ENCODE measurements around the gene EMC10. TPM values are rescaled to one million over a fixed set of nuclear protein-coding genes. Genes with fewer than 3 reads are reported as not detected.
A peak's percentile ranks its signal among the peaks of the same experiment; 100 is the strongest.
"Not testable (repeated sequence)": the region's sequence is repeated elsewhere in the genome, so short reads cannot be mapped to it uniquely, and the experiment has no call there.

The EMC10 gene
- polyA plus RNA-seq (ENCODE audit: insufficient read length in 4 of 4): 100 to 1,000 TPM; 115 to 189 (median 133) TPM

GRCh38 chr19:50476224-50476906, at the start of gene EMC10, which contains the start of gene GARIN5A:
Gene EMC10 (plus strand): TSS chr19:50476507. CDS start chr19:50476545, 38 bp downstream.
Gene GARIN5A (minus strand): TSS chr19:50476848. CDS start chr19:50476388, 460 bp downstream.
- DNase-seq (ENCODE audit: low read depth in 4 of 4, low spot score in 3 of 4): peak; percentile 85 to 89 (median 88)

DNA sequence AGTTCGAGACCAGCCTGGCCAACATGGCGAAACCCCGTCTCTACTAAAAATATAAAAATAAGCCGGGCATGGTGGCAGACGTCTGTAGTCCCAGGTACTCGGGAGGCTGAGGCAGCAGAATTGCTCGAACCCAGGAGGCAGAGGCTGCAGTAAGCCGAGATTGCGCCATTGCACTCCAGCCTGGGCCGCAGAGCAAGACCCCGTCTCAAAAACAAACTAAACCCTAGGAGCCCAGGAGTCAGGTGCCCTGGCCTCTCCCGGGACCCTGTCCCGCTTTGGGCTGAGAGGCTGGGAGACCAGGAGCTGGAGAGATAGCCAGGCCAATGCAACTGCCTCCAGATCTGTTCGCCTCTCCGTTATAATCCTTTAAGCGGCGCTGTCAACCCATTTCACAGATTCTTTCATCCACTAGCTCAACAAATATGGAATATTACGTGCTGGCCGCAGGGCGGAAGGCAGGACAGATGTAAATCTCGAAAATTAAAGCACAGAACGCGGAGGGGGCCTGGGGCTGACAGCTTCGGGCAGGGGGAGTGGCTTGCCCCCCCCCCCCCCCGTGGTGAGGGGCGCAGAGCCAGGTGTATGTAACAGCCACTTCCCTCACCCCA, 48.9 kb upstream of the EMC10 start:
- DNase-seq (ENCODE audit: low read depth in 4 of 4, low spot score in 3 of 4): no peak

DNA sequence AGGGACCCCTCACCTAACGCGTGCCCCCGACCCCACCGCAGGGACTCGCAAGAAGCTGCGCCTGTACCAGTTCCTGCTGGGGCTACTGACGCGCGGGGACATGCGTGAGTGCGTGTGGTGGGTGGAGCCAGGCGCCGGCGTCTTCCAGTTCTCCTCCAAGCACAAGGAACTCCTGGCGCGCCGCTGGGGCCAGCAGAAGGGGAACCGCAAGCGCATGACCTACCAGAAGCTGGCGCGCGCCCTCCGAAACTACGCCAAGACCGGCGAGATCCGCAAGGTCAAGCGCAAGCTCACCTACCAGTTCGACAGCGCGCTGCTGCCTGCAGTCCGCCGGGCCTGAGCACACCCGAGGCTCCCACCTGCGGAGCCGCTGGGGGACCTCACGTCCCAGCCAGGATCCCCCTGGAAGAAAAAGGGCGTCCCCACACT, 48.3 kb upstream of the EMC10 start:
- DNase-seq (ENCODE audit: low read depth in 4 of 4, low spot score in 3 of 4): peak; percentile 63 to 82 (median 76)

DNA sequence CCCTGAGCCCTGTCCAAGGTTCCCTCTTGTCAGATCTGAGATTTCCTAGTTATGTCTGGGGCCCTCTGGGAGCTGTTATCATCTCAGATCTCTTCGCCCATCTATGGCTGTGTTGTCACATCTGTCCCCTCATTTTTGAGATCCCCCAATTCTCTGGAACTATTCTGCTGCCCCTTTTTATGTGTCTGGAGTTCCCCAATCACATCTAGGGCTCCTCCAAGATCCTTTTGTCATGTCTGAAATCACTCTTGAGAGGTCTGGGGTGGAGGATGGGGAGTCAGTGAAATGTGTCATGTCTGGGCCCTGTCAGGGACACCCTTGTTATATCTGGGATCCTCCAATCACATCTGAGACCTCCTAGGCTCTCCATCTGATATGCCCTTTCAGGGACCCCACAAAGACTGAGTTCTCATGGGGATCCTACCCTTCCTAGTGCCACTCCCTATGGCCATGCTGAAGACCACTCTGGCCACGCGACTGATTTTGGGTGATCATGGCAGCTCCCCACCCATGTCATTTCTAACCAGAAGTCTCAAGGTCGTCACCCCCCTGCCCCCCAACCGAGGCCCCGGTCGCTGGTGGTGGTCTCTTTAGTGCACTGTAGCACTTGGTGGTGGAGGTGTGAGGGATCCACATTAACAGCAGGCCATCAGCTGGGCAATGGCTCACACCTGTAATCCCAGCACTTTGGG, 47.4 kb upstream of the EMC10 start:
- DNase-seq (ENCODE audit: low read depth in 4 of 4, low spot score in 3 of 4): no peak

DNA sequence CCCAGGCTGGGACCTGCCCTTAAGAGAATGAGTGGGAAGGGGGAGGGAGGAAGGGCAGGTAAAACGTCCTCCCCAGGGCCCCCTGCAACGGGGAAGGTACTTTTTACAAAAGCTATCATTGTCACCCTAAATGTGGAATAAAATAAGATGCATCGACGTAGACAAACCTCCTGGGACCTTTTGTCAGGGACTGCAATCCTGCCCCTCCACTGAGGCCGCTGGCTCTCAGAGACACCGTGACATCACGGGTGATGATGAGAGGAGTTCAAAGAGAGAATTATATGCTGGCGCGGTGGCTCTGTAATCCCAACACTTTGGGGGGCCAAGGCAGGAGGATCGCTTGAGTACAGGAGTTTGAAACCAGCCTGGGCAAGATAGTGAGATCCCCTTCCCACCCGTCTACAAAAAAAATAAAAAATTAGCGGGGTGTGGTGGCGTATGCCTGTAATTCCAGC, 45.4 kb upstream of the EMC10 start:
- no peak for DNase-seq (ENCODE audit: low read depth in 4 of 4, low spot score in 3 of 4)

DNA sequence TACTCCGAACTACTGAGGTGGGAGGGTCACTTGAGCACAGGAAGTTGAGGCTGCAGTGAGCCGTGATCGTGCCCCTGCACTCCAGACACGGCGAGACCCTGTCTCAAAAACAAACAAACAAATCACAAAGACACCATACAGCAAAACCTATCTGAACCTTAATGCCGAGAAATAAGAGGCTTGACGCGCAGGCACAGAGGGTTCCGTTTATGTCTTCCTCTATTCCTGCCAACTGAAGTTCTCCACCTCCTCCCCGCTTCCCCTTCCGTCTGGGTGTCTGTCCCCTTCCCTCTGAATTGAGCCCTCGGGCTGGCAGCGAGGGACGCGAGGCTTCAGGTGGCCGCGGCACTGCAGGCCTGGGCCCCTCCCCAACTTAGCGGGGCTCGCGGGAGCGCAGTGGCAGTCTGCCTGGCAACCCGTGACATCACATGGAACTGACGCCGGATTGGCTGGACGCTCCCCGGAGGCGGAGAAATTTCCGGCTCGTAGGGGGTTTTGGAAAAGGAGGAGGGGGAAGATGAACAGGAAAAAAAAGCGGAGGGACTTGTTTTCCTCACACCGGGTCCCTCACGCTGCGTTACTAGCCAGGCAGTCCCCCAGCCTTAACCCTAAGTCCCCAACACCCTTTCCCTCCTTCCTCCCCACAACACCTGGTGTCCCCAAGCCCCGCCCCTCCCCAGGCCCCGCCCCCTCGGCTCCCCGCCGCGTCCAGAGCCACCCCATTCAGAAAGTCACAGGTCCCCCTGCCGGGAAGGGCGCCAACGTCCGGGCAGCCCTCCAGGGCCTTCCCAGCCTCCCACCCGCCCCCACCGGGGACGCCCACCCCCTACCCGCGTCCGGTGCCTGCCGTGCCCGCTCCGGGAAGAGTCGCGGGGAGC, 44.7 kb upstream of the EMC10 start:
- peak; percentile 72 to 93 (median 77) for DNase-seq (ENCODE audit: low read depth in 4 of 4, low spot score in 3 of 4)

DNA sequence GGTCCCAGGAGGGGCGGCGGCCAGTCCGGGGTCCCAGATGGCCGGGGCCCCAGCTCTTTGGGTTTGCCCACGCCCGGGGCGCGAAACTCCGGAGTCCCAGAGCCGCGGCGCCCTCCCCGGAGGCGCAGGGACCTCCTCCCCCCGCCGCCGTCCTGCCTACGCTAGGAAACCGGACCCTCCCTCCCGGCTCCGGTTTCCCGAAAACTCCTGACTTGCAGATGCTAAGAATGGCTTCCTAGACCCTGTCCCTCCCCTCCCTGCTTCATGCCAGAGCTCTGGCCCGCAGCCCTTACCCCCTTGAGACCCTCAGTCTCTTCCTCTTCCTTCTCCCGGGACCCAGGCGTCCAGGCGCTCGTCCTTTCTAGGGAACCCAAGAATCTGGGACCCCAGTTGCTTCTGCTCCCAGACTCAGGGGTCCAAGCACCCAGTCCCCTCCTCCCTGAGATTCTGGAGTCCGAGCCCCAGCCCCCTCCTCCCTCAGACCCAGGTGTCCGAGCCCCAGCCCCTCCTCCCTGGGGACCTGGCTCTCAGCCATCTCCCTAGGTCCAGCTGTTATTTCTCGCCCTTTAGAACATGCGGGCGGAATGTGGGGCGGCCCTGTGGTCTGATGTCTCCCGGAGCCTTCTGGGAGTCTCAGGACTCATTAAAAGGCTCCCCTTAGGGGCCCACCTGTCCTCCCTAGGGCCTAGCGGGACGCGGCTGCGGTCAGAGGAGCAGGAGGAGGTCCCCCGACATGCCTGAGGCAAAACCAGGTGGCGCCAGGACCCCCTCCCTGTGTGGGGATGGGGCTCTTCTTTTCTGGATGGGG, 43.9 kb upstream of the EMC10 start, which contains the start of gene MYBPC2:
TSS of gene MYBPC2 (plus strand) at position 672 of the 808 bp plus-strand sequence. CDS start at position 734, 62 bp downstream.
- DNase-seq (ENCODE audit: low read depth in 4 of 4, low spot score in 3 of 4): peak in 2 of 4 donors; percentile 26 to 30

GRCh38 chr19:50433201-50434180, 42.8 kb upstream of the EMC10 start:
- no peak for DNase-seq (ENCODE audit: low read depth in 4 of 4, low spot score in 3 of 4)

- no peak for DNase-seq (ENCODE audit: low read depth in 4 of 4, low spot score in 3 of 4)
Observed at GRCh38 chr19:50434525-50434924, 41.8 kb upstream of the EMC10 start.

DNA sequence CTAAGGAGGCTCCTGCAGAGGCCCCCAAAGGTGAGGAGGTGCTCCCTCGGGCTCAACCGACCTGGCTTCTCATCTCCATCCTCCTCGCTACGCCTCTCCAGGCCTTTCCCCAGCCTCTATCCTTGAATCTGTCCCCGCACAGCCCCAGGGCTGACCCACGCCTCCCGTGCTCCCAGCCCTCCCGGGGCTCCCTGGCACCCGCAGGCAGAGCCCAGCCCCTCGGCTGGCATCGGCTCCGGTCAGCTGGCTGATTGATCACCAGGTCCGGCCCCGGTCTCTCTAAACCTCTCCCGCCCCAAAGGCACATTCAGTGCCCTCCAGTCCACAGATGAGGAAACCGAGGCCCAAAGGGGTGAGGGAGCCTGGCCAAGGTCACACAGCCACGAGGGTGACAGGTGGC, 41.1 kb upstream of the EMC10 start:
- DNase-seq (ENCODE audit: low read depth in 4 of 4, low spot score in 3 of 4): no peak

DNA sequence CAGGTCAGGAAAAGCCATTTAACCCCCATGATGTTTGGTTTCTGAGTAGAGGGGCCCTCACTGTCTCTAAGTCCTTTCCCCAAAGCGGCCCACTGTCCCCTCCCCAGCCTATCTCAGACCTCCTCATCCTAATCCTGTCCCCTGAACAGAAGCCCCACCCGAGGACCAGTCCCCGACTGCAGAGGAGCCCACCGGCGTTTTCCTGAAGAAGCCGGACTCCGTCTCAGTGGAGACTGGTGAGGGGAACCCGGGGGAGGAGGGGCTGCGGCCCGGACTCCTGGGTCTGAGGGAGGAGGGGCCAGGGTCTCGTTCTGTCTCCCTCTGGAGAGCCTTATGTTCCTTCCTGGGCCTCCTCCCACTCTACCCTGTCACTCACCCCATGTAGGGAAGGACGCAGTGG, 40.7 kb upstream of the EMC10 start:
- no peak for DNase-seq (ENCODE audit: low read depth in 4 of 4, low spot score in 3 of 4)

DNA sequence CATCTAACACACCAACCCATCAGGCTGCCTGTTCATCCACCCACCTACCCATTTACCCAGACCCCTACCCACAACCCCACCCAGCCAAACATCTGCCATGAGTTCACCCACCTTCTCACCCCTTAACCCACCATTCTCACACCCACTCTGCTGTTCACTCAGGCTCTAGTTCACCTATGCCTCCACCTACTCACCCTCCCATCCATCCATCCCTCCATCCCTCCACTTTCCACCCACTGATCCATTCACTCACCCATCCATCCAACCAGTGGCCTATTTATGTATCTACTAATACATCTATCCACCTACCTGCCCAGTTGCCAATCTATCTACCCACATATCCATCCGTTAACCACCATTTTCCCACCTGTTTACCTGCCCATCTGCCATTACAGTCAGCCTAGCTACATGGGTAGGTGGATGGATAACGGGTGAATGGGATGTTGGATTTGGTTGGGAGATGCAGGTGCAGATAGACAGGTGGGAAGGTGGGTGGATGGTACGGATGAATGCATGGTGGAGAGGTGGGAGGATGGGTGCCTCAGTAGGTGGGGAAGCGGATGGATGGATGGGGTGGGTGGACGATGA, 38.4 kb upstream of the EMC10 start:
- no peak for DNase-seq (ENCODE audit: low read depth in 4 of 4, low spot score in 3 of 4)

DNA sequence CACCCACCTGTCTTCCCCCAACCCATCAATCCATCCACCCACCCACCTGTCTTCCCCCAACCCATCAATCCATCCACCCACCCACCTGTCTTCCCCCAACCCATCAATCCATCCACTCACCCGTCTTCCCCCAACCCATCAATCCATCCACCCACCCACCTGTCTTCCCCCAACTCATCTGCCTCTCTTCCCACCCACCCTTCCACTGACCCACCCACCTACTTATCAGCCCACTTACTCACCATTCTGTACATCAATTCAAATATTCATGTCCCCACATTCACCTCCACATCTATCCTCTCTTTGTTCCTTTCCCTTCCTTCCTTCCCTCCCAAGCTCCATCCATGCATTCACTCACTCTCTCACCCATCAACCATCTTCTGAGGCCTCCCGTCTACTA, 37.2 kb upstream of the EMC10 start:
- DNase-seq (ENCODE audit: low read depth in 4 of 4, low spot score in 3 of 4): not testable (repeated sequence)

DNA sequence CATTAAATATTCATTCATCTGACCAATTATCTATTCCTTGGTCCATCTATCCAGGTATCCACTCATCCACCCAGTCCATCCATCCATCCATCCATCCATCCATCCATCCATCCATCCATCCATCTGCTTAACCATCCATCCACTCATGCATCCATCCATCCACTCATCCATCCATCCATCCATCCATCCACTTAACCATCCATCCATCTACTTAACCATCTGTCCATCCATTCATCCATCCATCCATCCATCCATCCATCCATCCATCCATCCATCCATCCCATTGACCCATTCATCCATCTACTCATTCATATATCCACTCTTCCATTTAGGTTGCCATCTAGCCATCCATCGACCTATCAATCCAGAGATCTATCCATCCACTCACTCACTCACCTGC, 32.2 kb upstream of the EMC10 start:
- no peak for DNase-seq (ENCODE audit: low read depth in 4 of 4, low spot score in 3 of 4)

GRCh38 chr19:50447053-50447452, 29.3 kb upstream of the EMC10 start:
- no peak for DNase-seq (ENCODE audit: low read depth in 4 of 4, low spot score in 3 of 4)

- DNase-seq (ENCODE audit: low read depth in 4 of 4, low spot score in 3 of 4): no peak
Observed at GRCh38 chr19:50447750-50448149, 28.6 kb upstream of the EMC10 start.

DNA sequence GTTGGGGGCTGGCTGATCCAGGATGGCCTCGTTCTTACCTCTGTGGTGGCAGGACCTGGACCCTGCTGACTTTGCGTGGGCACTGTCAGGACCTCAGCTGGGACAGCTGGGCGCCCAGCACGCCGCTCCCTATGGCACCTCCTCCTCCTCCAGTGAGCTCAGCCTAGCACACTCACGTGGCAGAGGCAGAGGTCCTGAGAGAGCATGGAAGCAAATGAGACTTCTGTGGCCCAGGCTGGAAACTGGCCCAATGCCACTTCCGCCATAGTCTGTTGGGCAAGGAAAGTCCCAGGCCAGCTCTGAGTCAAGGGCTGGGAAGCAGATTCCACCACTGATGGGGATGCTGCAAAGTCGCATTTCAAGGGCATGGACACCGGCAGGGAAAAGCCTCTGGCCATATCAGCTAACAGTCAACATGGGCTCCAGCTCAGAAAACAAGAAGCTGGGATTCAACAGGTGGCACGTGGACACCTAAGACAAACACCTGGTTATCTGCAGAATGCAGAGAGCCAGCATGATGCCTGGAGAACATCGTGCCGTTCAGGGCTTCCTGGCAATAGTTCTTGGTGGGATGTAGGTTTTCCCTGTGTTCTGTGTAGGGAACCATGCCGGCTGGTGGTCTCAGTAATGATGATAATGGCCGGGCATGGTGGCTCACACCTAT, 26.9 kb upstream of the EMC10 start:
- no peak for DNase-seq (ENCODE audit: low read depth in 4 of 4, low spot score in 3 of 4)

All from right renal pelvis (tissue), 4 donors.